GM13977 (cell line): ENCODE data around the gene PCMT1.
"Not testable (repeated sequence)": the region's sequence is repeated elsewhere in the genome, so short reads cannot be mapped to it uniquely, and the experiment has no call there.

Experiments
- DNase-seq: peaks from one replicate; pipeline ENCODE4 v3.0.0; 2012; ENCODE audit warnings: low spot score
- in situ Hi-C: fragments of 300-500 bp; cut with MboI; formaldehyde crosslinking; loops from one replicate; pipeline ENCODE4 v1.12.0; 2022; ENCODE audit warnings: low sequenced_read_pairs, low pct_unique_long_range_greater_than_20kb, mixed read lengths, inconsistent platforms; ENCODE audit not compliant: unreplicated experiment
- TF ChIP-seq, protein P1 (sequence below): IDR thresholded peaks from 2 replicates; pipeline ENCODE4 v1.5.1; 2012; ENCODE audit warnings: mild to moderate bottlenecking, control low read depth; ENCODE audit not compliant: insufficient read depth; ENCODE audit errors: extremely low read depth, missing control alignments

PCMT1 gene

DNA sequence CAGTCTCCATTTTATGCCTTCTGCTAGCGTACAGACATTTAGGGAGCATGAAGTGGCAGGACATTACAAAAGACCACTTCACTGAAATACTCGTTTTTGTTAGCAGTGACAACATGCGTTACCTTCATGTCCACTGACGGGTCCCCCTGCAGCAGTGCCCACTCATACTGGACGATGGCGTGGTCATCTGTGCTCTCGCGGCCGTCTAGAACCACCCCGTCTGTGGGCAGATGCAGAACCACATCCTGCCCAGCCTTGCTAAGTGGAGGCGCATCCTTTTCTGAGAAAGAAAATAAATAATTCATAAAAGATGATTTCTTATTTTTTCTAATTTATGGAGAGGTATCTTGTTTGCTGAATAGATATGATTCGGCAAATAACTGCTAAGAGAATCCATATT is 103.3 kb downstream of the PCMT1 start:
- in situ Hi-C loops: no loop called here
- DNase-seq: no peak
- TF ChIP-seq, protein P1, sequence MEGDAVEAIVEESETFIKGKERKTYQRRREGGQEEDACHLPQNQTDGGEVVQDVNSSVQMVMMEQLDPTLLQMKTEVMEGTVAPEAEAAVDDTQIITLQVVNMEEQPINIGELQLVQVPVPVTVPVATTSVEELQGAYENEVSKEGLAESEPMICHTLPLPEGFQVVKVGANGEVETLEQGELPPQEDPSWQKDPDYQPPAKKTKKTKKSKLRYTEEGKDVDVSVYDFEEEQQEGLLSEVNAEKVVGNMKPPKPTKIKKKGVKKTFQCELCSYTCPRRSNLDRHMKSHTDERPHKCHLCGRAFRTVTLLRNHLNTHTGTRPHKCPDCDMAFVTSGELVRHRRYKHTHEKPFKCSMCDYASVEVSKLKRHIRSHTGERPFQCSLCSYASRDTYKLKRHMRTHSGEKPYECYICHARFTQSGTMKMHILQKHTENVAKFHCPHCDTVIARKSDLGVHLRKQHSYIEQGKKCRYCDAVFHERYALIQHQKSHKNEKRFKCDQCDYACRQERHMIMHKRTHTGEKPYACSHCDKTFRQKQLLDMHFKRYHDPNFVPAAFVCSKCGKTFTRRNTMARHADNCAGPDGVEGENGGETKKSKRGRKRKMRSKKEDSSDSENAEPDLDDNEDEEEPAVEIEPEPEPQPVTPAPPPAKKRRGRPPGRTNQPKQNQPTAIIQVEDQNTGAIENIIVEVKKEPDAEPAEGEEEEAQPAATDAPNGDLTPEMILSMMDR: no peak

DNA sequence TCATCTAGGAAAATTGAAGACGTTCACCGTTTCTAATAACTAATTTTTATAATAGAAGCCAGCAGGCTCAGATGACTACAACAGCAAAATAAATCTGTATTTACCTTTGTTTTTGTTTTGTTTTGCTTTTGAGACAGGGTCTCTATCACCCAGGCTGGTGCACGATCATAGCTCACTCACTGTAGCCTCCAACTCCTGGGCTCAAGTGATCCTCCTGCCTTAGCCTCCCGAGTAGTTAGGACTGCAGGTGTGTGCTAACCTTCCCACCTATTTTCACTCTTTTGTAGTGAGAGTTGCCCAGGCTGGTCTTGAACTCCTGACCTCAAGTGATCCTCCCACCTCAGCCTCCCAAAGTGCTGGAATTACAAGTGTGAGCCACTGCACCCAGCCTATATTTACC is 104.5 kb downstream of the PCMT1 start:
- in situ Hi-C loops, DNase-seq: not testable (repeated sequence)

DNA sequence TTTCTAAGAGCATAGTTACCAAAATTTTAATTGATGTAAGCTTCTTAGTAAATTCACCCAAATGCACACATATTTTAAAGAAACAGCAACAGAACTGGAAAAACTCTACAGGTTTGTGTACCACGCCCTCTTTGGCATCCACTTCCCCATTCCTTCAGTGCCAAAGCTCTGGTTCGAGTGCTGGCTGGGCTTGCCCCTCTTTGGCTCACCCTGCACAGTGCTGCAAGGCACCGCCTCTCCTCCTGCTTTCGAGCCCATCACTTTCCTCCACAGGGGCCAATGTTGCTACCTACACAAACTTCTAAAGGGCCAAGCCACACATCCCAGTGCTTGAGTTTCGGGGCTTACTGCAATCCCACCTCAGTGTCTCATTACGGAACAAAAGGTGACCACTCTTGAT is 105.0 kb downstream of the PCMT1 start:
- TF ChIP-seq, protein P1: no peak
- DNase-seq: no peak
- in situ Hi-C loops: no loop called here

DNA sequence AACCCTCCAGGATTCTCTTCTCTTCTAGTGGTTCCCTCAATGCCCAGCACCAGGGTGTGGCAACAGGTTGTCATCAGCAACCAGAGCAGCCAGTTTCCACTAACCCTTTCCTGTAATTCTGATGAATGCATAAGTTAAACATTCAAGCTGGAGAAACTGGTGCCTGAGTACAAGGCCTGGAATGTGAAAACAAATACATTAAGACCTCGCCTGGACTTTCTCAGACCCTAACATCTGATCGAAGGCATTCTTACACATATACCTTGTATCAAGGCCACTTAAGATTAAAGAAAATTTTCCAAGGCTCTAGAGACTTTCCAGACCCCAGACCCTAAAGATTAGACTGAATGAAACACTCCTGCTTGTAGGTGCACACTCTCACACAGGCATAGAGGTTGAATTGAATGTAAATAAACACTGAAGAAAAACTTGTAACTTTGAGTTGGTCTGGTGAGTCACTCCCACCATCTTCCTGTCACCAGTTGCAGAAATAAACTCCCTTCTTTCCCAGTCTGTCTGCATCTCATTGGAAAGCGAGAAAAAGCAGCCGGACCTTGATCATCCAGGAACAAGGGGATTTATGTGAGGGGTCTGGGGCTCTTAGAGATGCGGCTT is 105.6 kb downstream of the PCMT1 start:
- TF ChIP-seq, protein P1: no peak
- no peak for DNase-seq
- in situ Hi-C loops: no loop called here

DNA sequence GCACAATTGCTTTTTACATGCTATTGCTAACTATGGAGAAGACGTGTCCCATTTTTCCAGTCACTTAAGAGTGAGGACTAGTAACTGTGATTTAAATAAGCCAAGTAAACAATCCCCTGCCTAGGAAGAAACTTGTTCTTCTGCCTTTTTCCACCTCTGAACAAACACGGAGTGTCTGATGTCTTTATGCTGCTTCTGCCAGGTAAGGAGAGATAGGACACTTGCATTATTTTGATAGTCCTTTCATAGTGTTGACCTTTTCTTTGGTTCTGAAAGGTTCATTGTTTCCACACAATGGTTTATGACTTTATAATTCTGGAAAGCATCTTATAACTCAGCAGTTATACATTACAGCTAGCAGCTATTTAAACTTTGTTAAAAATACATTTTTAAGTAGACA is 106.2 kb downstream of the PCMT1 start:
- TF ChIP-seq, protein P1: no peak
- DNase-seq: no peak
- in situ Hi-C loops: no loop called here

DNA sequence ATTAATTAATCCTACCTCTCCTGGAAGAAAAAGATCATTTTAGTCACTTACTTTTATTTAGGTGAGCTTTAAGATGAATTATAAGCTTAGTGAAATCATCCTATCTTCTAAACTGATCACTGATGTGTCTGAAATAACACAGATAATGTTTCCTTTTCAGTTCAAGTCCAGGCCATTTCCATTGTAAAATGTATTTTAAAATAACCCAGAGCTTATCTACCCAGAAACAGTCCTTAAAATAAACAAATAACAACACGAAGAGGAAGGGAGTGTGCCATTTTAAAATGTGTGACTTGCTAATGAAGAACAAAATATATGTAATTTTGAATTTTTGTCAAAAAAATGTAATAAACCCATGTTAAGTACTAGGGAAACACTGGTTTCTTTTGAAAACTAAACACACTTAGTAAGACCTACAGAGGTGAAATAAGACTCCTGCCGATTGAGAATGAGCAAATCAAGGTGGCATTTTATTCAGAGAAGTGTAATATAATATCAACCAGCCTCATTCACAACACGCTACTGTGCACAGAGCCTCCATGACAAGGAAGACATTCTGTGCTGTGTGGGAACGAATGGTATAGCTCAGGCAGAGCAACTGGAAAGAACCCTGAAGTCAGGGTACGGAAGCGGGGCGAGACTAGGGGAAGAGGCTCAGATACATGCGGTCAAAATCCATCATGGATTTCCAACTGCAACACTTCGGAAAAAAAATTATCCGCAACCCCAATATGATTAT is 106.9 kb downstream of the PCMT1 start:
- in situ Hi-C loops: no loop called here
- TF ChIP-seq, protein P1: no peak
- DNase-seq: no peak

DNA sequence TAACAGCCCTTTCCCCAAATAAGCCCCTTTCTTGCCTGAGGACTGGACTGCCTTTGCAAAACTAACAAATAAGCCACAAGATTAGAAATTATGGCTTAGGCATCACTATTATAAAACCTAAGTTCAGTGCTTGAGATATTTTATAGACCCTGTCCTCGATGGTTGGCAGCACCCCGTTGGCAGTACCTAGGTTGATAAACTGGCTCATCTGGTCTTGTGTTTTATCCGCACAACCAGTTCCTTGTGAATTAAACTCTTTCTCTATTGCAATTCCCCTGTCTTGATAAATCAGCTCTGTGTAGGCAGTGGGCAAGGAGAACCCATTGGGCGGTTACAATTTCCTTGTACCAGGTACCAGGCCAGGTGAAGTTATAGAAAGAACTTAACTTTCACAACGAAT is 108.0 kb downstream of the PCMT1 start:
- DNase-seq: no peak
- TF ChIP-seq, protein P1: no peak
- in situ Hi-C loops: no loop called here
